Measurements from ENCODE around the gene TIMP2. TPM values are rescaled to one million over a fixed set of nuclear protein-coding genes. Genes with fewer than 3 reads are reported as not detected.

The TIMP2 gene
- total RNA-seq, 1 experiment from 2014 or later: 145 TPM

DNA sequence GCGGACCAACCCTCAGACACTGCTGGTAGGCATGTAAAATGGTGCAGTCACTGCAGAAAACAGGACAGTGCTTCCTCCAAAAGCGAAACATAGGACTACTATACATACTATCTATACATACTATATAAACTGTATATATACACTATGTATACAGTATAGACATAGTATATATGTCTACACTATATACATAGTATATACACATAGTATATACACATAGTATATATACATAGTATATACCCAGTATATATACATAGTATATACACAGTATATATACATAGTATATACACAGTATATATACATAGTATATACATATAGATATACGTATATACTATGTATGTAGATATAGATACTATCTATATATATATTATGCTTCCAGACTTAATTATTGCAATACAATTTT lies 78.1 kb downstream of the TIMP2 start:
- Histone ChIP-seq H3K4me3 (no peak overlapping the region), H3K36me3 (peaks cover 2% of the 10 kb centered on the region; the same call in 1 of the 2 replicates), H3K27me3 (no peaks in the 10 kb centered on the region), H3K9me3 (no peaks in the 10 kb centered on the region)
- DNase-seq: no peak

DNA sequence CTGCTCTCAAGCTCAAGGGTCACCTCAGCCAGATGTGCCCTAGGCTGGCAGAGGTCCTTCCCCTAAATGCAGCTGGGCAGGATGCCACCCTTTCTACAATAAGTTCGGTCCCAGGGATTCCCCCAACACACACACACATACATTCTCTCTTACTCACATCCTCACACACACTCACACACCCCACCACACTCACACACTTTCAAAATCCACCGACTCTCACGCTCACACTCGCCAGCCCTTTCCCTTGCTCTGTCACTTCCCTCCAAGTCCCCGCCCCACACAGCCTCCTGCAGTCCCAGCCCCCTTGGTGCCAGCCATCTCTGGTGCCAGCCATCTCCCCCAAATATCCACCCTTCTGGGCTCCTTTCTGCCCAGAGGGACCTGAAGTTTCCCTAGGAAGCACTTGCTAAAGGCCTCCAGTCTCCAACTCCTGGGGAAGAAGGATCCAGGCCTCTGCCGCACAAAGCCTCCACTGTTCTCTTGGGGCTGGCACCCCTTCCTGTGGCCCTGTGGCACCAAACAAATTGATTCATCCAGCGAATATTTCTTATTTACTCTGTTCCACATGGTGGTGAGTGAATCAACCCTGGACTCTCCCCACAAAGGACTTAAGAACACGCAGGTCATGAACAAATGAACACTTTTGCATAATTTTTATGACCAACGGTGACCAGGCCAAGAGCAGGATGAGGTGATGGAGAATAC lies 80.7 kb downstream of the TIMP2 start:
- H3K27me3 ChIP-seq: no peaks in the 10 kb centered on the region
- no peaks in the 10 kb centered on the region for H3K9me3 ChIP-seq
- no peak for DNase-seq
- no peak overlapping the region for H3K4me3 ChIP-seq
- H3K36me3 ChIP-seq: peaks cover 6% of the 10 kb centered on the region

DNA sequence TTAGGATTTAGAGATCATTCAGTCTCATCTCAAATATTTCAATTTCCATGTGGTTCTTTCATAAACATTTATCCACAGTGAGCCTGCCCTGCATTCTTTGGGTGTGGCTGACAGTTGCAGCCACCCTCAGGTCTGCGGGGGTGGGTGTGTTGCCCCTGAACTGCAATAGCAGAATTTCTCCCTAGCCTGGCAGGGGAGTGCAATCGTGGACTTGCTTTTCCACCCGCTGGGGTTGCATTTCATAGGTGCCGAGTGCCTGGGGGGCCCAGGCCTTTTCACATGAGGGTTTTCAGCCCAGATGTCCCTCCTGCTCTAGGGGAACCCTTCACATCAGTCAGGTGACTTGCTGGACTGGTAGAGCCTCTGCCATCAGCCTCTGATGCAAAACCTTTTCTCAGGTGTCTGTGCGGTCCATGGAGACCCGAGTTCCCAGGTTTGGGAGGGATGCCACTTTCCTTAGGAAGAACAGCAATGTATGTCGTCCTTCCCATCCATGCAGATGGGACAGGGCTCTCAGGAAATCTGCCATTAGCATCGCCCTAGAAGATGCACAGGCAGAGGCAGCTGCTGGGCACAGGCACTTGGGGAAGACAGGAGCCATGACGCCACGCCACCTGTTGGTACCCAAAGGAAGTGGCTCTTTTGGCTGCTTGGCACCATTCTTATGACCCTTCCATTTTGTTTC lies 82.2 kb downstream of the TIMP2 start:
- no peaks in the 10 kb centered on the region for H3K9me3 ChIP-seq
- no peaks in the 10 kb centered on the region for H3K27me3 ChIP-seq
- no peak overlapping the region for H3K4me3 ChIP-seq
- H3K36me3 ChIP-seq: peaks cover 15% of the 10 kb centered on the region
- peak; percentile 47 for DNase-seq

DNA sequence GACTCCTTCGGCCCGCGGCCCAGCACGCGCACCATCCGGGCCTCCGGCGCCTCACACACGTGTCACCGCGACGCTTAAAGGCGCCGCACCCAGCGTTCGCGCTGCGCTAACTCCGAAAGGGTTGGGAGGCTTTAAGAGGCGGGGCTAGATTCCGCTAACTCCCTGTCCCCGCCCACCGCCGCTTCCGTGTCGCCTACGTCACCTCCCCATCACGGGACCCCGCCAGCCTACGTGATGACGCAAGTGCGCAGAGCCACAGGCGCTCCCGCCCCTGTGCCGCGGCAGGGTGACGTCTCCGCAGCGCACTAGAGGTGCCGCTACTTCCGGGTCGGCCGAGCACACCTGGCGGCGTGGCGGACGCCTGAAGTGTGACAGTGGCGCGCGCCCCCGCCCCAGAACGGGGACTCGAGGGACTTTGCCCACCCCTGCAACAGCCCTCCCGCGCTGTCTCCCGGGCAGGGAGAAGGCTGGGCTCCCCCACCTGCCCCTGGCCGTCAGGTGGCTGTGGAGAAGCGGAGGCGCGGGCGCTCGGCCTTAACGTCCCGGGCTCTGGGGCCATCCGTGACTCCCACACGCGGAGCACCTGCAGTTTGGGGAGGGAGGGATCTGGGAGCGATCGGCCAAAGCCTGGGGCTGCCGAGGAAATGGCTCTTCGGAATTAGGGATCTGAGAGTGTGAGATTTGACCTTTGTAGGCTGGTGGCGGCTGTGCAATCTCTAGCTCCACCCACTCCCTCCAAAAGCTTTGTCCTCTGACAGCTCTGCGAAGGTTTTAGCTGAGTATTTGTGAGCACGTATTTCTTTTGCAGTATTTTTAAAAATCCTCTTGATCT lies 84.2 kb downstream of the TIMP2 start, which contains the start of gene USP36:
TSS of gene USP36 (minus strand) at position 35 of the 832 bp plus-strand sequence. CDS start 4,451 bp downstream, outside the sequence.
- no peaks in the 10 kb centered on the region for H3K9me3 ChIP-seq
- DNase-seq: peak; percentile 98
- peak within 1 kb of the TSS; percentile 79 for H3K4me3 ChIP-seq

DNA sequence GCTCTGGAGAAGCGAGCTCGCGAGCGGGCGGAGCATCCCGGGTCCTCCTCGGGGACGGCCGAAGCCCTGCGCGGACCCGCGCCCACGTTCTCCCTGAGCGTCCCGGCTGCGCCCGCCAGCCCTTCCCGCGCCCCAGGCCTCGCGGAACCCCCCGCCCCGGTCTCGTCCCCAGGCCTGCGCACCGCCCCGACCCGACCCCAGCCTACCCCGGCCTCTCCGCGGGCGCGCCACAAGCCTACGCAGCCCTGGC lies 84.7 kb downstream of the TIMP2 start:
- H3K36me3 ChIP-seq: peaks cover 41% of the 10 kb centered on the region
- no peaks in the 10 kb centered on the region for H3K9me3 ChIP-seq
- DNase-seq: no peak
- no peaks in the 10 kb centered on the region for H3K27me3 ChIP-seq
- peak overlapping the region; percentile 79 for H3K4me3 ChIP-seq

More for the DNA sequence above, 84.2 kb downstream of the TIMP2 start, which contains the start of gene USP36:
- Histone ChIP-seq H3K36me3 (peaks cover 35% of the 10 kb centered on the region), H3K27me3 (no peaks in the 10 kb centered on the region)

DNA sequence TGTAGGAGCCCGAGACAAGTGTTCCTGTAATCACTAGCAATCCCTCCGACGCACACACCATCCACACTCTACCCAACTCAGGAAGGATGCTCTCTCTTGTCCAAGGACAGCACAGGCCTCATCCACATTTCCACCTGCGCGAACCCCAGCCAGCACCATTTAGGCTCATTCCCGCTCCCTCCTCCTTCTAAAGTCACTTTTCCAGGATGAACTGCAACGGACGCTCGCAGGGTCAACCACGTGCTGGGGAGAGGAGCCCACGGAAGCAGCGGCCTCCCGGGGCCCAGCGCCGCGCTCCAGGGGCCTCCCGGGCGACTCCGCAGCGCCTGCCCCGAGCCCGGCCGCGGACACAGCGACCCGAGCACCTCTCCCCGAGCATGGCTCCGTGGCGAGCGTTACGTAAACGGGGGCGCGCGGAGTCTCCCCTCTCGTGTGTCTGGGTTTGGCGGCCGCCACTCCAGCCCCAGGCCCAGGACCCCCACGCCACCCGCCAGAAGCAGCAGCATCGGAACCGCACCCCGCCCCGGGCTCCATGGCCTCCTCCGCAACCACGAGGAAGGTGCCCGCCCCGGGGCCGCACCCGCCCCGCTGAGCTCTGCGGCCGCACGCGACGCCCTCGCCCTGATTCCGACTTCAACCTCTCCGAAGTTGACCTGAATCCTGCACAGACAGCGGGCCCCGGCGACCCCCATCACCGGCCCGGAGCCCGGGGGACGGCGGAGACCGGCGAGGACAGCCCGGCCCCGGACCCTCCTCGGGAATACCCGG lies 85.2 kb downstream of the TIMP2 start:
- DNase-seq: peak; percentile 35
- no peaks in the 10 kb centered on the region for H3K9me3 ChIP-seq
- peaks cover 46% of the 10 kb centered on the region for H3K36me3 ChIP-seq
- H3K4me3 ChIP-seq: peak overlapping the region; percentile 79
- H3K27me3 ChIP-seq: no peaks in the 10 kb centered on the region

DNA sequence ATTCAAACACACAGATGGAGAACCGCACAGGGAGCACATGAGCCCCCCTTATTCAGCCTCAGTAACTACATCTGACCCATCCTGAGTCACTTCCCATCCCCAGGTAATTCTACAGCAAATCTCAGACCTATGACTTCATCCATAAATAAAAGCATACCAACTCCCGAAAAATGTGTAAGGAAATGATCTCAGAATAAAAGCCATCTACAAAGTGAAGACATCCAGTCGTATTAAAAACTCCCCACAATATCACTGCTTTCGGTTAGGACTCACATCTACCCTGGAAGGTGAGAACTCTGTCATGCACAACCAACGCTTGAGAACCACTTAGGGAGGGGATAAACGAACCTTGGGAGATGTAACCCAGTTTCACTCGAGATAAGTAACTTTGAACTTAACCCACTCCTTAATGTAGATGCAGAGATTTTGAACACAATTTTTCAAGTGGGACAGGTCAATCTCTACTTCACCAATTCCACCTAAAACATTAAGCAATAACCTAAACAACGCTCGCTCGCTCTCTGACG lies 85.9 kb downstream of the TIMP2 start:
- peak overlapping the region; percentile 79 for H3K4me3 ChIP-seq
- DNase-seq: no peak
- no peaks in the 10 kb centered on the region for H3K9me3 ChIP-seq
- no peaks in the 10 kb centered on the region for H3K27me3 ChIP-seq
- peaks cover 51% of the 10 kb centered on the region for H3K36me3 ChIP-seq

DNA sequence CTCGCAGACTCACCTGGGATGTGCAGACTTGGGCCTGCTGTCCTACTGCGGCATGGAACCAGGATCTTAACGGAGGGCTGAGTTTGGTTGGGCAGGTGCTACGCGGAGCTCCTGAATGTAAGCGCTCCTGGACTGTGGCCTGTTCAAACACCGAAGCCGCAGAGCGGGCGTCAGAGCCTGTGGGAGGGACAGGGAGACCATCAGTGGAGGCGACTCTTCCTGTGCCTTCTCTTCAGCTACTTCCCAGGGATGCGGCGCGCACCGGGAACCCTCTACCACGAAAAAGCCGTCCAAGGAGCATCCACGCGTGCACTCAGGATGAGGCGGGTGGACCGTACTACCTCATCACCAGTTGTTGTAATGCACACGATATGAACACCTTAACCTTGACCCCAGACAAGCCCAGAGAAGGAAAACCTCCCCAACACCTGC lies 86.6 kb downstream of the TIMP2 start:
- Histone ChIP-seq H3K27me3 (no peaks in the 10 kb centered on the region), H3K9me3 (no peaks in the 10 kb centered on the region), H3K4me3 (peak overlapping the region; percentile 79), H3K36me3 (peaks cover 58% of the 10 kb centered on the region)
- no peak for DNase-seq

DNA sequence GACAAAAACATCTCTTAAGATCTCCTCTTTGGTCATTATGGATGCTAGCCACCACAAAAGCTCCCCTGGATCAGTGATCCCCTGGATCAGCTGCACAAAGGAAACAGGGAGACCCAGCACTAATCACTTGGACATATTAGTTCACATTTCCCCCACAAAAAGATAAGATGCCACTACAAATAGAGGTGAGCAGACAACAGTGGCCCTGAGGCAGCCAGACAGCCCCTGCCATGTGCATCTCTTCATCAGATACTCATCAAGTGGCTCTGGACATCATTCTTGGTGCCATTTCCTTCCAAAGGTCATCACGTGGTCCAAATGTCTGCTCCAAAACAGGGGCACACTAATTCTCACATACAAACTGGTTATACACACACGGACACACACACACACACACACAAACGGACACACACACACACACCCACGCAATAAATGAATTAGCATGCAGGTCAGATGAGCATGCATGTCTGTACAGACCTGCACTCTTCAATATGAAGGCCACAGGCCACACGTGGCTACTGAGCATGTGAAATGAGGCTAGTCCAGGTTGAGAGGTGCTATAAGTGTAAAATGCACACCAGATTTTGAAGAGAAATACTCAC lies 88.7 kb downstream of the TIMP2 start:
- no peak for DNase-seq
- Histone ChIP-seq H3K9me3 (no peaks in the 10 kb centered on the region), H3K4me3 (no peak overlapping the region), H3K27me3 (no peaks in the 10 kb centered on the region), H3K36me3 (peaks cover 76% of the 10 kb centered on the region)

DNA sequence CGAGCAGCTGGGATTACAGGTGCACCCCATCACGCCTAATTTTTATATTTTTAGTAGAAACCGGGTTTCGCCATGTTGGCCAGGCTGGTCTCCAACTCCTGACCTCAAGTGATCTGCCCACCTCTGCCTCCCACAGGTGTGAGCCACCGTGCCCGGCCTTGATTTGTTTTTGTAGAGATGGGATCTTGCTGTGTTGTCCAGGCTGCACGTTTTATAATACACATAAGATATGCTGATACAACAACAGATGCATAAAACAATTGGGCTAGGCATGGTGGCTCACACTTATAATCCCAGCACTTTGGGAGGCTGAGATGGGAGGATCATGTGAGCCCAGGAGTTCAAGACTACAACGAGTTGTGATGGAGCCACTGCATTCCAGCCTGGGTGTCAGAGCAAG lies 90.6 kb downstream of the TIMP2 start:
- Histone ChIP-seq H3K36me3 (peaks cover 89% of the 10 kb centered on the region), H3K9me3 (no peaks in the 10 kb centered on the region), H3K4me3 (no peak overlapping the region), H3K27me3 (no peaks in the 10 kb centered on the region)
- DNase-seq: no peak

DNA sequence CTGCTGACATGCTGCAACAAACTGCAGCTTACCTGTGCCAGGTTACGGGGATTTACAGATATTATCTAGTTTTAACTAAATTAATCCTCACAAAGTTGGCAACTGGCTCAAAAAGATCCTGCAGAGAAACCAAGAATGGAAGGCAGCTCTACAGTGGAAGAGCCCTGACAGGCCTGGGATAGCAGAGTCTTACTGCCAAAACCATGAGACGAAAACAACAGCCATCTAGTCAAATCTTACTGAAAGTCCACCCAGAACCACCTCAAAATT lies 92.7 kb downstream of the TIMP2 start:
- DNase-seq: no peak
- H3K9me3 ChIP-seq: no peaks in the 10 kb centered on the region
- H3K36me3 ChIP-seq: peaks cover 94% of the 10 kb centered on the region
- H3K27me3 ChIP-seq: no peaks in the 10 kb centered on the region
- H3K4me3 ChIP-seq: no peak overlapping the region

DNA sequence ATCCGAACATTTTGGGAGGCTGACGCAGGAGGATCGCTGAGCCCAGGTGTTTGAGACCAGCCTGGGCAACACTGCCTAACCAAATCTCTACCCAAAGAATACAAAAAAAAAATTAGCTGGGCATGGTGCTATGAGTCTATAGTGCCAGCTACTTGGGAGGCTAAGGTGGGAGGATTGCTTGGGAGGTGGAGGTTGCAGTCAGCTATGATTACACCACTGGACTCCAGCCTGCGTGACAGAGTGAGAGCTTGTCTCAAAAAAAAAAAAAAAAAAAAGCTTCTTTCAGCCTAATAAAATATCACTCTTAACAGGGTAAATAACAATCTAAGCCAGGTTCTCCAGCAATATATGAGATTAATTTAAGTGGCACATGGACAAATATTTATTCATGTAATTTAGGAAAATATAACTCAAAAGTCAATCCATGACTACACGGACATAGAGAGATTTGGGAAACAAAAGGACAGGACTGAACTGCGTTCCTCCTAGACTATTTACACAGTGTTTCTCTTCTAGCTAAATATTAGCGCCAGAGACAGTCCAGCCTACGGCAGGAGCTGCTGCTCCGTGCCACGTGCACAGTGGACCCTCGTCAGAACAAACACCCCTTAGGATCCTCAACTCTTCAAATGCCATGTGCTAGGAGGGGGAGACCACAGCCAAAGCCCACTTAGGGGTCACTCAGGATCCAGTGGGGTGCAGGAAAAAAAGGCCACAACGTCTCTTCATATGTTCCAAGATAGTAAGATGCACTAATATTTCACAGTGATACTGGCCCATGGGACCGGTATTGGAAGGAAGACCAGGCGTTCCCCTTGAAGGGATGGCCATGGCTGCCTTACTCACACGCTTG lies 93.3 kb downstream of the TIMP2 start:
- Histone ChIP-seq H3K9me3 (no peaks in the 10 kb centered on the region), H3K27me3 (no peaks in the 10 kb centered on the region), H3K36me3 (peaks cover 91% of the 10 kb centered on the region), H3K4me3 (no peak overlapping the region)
- no peak for DNase-seq

DNA sequence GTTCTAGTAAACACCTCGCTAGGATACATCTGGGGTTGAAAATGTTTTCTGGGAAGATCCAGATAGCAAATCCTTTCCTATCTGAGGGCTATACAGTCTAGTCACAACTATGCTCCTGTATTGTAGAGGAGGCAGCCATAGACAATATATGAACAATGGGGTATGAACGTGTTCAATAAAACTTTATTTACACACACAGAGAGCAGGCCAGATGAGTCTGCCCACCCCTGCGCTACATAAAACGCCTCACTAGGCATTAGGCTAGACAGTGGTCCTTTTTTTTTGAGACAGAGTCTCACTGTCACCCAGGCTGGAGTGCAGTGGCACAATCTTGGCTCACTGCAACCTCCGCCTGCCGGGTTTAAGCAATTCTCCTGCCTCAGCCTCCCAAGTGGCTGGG lies 95.7 kb downstream of the TIMP2 start:
- no peaks in the 10 kb centered on the region for H3K9me3 ChIP-seq
- H3K36me3 ChIP-seq: peaks cover 93% of the 10 kb centered on the region
- no peak for DNase-seq
- H3K27me3 ChIP-seq: no peaks in the 10 kb centered on the region
- H3K4me3 ChIP-seq: no peak overlapping the region

DNA sequence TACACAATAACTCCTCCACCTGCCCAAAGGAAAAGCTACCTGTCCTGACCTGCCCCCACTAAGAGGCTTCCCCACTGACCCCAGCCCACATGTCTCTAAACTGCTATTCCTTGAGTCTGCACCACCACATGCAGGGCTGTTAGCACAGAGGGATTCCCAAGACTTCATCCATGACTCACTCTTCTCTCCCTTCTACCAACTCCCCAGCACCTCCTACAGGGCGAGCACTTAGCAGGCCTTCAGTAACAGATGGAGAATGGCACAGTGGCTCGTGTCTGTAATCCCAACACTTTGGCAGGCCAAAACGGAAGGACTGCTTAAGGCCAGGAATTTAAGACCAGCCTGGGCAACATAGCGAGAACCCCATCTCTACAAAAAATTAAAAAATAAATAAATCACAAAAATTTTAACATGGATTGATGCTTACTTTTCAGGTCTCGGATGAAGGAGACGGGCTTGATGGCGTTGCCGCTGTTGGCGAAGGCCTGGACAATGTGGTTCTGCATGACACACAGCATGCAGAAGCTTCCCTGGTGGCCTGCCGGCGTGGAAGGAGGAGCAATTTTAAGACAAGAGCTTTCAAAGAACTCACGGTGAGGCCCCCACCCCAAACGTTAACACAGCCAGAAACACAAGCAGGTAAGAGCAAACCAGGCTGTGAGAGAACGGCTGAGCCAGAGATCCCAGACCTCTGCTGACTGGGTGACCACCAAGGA lies 96.6 kb downstream of the TIMP2 start:
- H3K9me3 ChIP-seq: no peaks in the 10 kb centered on the region
- H3K4me3 ChIP-seq: no peak overlapping the region
- H3K36me3 ChIP-seq: peaks cover 93% of the 10 kb centered on the region
- DNase-seq: peak; percentile 54
- H3K27me3 ChIP-seq: no peaks in the 10 kb centered on the region

Measured in MG63 (cell line).